Stimulated activated CD4-positive, alpha-beta T cell treated with anti-CD3 and anti-CD28 coated beads, Interleukin-4, amount 100 ng/mL, for 4 hours (primary cell): ENCODE measurements around the gene CDRT4.

Experiments
- DNase-seq, 2 experiments: peaks; one replicate each; pipeline ENCODE4 v3.0.0-alpha.2; 2020

CDRT4 gene

DNA sequence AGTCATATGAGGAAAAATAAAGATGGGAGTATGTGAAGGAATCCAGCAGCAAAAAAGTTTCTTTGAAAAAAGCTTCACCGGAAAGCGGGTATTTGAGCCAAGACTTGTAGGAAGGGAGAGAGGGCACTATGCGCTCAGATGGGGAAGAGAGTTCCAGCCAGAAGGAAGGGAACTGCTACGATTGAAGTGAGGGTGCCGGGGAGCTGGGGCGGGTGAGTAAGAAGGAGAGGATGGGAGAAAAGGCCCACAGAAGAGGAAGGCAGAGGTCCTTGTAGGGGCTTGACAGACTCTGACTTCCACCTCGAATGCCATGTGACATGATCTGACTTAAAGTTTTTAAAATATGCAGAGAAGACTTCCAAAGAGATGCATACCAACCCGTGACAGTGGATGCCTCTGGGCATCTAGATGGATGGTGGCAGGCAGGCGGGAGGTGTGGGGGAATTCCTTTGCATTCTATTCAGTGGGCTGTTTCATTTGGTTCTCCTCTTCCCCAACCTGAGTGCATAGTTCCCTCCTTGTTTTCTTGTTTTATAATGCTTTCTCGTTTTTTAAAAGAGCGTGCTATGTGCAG, 44.9 kb downstream of the CDRT4 start:
- no peak for DNase-seq

DNA sequence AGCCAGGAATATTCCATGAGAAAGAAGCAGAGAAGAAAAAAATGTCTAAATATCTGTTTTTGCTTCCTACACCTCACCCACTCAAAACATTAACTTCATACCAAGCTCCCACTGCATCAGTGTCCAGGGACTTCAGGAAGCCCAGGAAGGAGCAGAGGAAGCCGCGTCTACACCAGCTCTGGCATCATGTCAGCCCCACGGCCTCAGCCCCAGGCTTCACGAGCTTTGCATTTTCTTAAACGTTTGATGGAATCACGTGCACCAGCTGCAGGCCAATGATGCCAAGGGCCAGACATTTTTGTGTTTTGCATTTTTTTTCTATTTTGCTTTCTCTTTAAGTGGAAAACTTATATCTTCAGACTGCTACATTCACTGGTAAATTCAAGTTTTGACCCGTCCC, 48.6 kb downstream of the CDRT4 start:
- no peak for DNase-seq

DNA sequence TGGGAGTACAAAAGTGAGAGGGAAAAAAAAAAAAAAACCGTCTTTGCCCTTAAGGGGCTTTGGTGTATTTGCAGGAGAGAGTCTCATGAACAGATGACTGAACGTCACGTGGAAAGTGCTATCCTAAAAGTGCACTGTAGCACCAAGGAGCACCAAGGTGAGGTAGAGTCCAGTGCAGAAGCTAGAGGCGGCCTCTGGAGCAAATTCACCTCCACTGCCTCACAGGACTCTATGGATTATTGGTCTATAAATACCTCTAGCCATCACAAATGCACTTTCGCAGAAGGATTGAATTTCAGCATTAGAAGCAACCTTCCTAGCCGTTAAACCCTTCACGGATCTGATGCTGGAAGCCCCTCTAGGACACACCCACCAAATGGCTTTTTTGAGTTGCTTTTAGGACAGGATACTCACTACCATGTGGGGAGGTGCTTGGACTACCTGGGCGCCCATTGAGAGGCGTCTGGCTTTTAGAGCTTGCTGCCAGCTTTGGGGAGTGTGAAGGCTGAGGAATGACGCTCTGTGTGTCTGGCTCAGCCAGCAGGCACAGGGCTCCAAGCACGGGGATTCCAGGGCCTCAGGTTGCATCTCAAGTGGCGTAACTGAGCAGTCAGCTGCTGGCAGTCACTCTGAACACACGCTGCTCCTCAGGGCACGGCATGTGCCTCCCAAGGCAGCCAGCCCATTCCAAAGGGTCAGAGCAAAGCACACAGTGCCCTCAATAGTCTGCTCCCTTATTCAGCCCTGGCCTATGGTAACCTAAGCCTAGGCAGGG, 52.7 kb downstream of the CDRT4 start:
- no peak for DNase-seq

DNA sequence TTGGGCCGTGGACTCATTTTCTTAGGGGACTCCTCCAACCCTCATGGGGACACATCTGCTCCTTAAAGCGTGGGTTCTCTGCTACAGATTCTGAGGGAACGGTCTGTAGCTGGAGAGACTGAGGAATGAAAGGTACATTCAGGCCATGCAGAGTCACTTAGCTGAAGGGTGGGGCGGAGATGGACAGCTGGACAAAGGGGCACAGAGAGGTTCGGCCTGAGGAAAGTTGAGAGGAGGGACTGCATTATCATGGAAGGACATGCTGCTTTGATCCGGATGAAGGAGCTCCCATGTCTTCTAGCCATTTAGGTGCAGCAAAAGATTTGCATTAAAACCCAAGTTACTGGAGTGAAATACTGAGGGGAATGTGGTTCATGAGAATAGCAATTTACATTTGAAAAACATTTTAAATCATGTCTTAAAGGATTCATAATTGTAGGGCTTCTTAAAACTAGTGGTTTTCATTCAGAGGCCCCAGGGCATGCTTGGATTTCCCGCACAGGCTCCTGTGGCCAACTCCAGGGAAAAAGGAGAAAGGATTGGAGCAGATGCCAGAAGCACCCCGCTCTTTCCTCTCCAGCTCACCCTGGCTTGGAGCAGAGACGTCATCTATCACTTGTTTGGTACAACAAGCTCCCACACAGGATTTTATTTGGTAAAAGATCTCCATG, 54.2 kb downstream of the CDRT4 start:
- no peak for DNase-seq

DNA sequence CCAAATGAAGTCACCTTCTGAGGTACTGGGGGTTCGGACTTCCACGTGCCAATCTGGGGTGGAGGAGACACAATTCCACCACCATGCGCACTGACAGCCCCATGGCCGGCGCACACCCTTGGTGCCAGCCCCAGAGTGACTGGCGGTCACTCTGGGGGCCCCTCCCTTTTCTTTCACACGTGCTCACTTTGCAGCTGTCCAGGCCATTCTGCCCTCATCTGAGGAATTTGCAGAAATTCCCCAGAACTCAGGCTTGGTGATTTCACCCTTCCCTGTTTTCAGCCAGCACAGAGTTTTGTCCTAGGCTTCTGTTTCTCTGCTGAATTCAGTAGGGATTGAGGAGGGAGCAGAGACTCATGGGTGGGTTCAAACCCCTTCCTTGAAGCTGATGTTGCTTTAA, 54.8 kb downstream of the CDRT4 start:
- DNase-seq: no peak

DNA sequence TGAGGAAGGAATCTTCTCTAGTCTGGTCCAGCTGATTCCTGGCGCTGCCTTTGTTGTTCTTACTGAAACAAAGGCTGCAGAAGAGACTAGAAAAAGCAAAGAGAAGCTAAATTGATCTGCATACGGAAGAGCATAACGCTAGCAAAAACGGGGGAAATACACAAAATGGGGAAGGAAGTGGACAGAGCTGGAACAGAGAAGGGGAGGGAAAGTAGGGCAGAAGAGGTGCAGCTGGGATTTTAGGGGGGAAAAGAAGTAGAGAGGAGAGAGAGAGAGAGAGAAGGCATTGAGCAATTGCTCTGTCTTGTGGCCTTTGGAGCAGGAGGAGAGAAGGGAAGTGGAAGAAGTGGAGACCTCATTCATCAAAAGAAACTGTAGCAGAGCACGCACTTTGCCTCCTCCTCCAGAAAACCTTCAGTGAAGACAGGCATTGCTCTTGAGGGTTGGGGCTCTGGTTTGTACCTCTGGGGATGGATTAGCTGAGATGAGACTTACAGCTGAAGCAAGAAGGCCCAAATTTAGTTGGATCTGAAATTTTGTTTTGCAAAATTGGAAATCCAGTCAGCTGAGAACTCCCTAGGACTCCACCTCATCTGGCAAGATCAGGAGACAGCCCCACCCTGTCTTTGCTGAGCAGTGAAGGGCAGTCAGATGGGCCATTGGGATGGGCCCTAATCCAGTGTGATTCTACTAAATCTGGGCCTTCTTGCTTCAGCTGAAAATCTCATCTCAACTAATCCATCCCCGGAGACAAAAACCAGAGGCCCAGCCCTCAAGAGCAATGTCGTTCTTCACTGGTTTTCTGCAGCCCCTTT, 55.8 kb downstream of the CDRT4 start:
- no peak for DNase-seq

DNA sequence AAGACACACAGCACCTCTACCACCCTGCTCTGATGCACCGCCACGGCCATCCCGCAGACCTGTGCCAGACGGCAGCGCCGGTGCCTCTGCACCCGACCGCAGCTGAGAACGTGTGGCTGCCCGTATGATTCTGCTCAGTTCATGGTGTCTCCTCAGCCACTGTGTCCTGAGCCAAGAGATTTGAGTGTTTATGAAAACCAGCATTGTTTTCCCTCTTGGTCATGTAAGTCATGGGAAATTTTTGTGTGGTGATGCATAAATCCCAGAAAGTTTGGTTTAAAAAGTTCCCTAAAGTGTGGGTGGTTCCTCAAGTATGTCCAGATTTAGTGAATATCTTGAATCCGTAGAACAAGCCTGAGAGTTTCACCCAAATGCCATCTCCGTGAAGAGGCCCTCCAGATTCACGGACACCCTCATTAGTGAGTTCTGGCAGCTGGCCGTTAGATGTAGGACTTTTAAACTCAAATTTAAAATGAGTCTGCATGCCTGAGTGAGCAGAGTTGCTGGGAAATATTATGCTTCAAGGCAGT, 57.6 kb downstream of the CDRT4 start:
- DNase-seq: no peak

DNA sequence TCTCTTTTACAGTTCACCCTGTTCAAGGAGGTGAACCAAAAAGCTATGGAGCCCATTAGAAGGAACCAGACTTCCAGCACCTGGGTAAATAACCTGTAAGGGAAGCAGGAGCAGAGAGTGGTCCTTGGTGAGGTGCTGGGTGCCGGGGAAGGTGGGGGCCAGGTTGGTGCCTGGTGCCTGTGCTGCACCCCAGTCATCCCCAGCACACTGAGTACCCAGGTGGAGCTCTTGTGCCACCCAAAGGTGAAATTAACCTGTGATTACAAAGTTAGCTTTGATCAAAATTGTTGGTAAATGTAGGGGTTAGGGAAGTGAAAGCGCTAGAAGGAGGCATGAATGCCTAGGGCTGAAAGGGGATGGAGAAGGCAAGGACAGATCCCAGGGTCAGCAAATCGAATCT, 58.6 kb downstream of the CDRT4 start:
- DNase-seq: no peak

DNA sequence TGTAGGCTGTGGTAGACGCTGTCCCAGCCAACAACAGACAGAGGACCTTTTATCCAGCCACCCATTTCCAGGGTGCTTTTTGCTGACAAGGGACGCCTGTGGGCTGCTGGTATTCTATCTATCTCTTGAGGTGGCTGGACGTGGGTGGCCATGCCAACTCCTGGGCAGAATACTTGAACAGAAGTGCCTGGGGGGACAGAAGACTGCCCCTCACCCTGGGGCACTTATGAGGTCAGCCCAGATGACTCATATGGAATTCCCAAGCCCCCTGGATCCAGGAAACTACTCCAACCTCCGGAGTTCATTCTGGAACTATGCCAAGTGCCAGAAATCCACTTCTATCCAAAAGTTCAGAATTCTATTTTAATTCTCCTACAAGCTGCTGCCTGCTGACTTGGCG, 61.3 kb downstream of the CDRT4 start:
- no peak for DNase-seq

DNA sequence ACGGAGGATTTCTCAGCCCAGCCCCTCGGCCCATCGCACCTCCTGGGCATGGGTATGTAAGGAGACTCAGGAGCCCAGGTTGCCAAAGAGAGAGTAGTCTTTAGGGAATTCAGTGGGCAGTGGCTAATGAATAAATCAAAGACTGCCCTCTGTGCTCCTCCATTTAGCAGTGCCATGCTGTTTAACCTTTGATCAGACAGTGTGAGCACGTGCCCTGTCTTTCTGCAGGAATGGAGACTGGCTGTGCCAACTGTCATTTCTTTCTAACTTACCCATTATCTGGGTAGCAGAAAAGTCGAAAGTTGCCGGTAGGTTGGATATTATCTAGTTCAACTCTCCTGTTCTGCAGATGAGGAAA, 62.4 kb downstream of the CDRT4 start:
- no peak for DNase-seq

DNA sequence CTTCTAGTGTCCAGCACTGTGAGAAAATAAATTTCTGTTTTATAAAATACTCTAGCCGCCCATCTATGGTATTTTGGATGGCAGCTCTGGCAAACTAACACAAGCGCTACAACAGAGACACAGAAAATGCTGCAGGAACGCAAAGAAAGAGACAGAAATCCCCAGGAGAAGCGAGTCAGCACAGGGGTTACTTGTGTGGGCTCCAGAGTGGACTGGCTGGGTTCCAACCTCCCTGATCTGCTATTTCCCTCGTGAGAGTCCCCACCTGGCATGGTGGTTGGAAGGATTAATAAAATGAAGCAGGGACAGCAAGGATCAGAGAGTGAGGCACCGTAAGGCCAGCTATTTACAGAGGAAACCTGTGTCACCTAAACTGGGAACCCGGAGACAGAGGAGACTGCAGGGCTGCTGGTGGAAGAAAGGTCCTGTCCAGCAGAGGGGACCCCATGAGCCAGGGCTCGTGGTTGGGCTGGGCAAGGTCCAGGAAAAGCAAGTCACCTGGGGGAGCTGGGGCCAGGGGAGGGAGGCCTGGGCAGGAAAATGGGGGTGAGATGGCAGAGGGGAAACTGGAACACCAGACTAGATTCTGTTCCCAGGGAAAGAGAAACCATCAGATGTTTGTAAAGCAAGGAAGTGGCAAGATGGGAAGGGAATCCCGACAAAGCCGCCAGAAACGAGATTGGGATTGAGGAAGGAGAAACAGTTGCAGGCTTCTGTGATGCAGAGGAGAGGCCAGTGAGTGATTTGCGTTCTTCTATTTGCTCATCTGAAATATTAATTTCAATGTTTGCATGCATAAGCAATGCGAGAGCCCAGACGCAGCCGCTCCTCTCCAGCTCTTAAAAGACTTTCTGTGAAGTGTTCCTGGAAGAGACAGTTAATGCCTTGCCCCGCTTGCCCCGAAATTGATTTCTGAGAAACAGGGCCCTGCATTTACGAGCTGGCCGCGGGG, 63.0 kb downstream of the CDRT4 start:
- DNase-seq: no peak

DNA sequence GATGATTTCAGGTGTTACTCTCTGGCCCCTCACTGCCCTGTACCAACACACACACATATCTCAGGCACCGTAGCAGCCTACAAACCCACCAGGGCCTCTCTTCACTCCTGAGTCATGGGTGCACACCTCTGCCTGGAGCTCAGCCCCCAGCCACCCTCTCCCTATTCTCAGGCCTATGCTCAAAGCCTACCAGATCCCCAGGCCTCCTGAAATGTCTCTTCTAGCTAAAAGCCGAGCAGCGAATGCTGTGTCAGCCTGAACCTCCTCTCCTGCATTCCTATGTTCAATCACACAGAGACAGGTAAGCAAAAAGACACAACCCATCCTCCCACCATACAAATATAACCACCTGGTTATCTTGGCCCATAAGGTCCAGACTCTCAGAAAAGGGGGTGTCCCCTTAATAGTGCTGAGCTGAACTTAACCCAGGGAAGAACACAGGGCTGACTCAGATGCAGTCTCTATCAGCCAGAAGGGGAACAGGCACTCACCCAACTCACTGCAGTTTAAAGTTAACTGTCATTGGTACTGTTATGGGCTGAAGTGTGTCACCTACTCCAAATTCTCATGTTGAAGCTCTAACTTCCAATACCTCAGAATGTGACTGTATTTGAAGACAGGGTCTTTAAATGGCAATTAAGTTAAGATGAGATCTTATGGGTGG, 64.0 kb downstream of the CDRT4 start:
- no peak for DNase-seq

DNA sequence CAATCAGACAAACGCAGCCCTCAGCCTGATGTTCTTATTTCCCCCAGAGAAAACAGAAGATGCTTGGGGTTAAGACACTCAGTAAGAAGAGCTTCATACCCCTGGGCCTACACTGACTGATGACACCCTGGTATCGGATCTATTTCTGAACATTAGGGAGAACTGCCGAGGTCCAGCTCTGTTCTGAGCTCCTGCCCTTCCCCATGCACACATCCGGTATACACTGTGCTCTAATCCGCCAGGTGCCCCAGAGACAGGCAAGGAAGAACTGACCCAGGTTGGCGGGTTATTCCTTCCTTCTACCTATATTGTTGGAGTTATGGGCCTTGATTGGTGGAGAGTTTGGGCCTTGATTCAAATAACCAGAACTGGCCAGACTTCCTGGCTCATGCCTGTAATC, 68.0 kb downstream of the CDRT4 start:
- DNase-seq: no peak

DNA sequence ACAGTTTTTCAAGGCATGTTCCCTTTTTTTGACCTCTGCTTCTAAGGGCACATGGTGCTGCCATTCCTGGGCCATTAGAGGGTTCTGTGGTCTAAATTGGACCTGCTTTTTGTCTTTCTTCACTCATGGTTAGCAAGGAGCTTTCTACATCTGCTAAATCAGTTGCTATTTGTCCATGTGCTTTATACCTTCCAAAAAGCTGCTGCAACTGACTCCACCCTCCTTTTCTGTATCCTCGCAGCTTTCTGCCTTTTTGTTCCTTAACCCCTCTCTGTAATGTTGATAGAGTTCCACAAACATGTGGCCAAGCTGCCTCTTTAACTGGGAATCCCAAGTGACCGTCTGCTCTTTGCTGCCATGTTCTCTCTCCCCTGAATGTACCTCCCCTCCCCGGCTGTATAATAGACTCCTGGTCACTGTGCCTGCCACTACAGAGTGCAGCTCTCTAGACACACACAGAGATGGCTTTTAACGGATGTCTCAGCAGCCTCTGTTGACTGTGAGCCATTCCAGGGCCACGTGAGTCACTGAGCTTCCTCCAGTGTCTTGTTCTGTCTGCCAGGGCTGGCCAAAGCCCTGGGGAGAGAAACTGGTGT, 68.6 kb downstream of the CDRT4 start:
- DNase-seq: no peak

DNA sequence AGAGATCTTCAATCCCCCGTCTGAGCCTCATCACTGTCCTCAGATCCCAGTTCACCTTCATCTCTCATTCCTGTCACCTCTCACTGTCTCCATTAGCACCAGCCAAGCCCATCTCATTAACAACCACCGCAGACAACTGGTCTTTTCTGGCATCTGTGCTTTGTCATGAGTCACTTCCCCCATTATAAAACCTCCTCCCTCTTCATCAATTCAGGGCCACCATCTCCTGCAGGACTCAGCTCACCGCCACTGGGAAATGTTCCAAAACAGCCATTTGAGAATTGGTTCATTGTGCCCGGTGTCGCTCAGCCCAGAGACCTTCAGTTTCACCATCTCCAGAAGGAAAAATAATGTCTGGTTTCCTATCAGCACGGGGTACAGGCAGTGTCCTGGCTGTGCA, 69.1 kb downstream of the CDRT4 start:
- DNase-seq: no peak

DNA sequence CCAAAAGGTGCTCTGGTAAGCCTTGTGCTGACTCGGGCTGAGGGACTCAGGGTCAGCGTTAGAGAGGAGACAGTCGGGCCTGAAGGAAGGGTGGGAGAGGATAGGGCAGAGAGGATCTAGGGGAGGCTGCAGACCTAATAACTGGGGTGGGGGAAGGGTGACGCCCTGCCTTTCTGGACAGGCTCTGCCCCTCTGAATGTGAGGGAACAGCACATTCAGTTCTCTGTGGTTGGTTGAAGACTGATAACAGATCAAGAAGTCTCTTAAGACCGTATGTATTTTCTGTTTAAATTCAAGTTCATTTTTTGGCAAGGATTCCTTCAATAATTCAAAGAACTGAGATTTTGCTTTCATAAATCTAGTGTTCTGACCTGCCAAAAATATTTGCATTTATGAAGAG, 69.8 kb downstream of the CDRT4 start:
- no peak for DNase-seq

DNA sequence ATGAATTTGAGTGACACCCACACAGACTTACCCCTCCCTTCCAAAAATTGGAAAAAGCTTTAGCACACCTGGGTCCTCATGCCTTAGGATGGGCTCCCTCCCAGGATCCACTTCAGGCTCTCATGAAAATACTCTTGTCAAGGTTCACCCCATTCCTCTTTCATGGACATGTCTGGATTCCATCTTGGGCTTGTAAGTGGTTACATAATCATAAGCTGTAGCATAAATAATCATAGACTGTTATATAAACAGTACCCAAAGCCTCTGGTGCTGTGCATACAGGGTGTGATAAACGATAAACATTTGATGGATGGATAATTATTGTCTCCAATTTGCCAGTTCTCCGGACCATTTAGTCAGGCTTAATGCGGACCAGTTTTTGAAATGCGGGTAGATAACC, 72.3 kb downstream of the CDRT4 start:
- DNase-seq: no peak

DNA sequence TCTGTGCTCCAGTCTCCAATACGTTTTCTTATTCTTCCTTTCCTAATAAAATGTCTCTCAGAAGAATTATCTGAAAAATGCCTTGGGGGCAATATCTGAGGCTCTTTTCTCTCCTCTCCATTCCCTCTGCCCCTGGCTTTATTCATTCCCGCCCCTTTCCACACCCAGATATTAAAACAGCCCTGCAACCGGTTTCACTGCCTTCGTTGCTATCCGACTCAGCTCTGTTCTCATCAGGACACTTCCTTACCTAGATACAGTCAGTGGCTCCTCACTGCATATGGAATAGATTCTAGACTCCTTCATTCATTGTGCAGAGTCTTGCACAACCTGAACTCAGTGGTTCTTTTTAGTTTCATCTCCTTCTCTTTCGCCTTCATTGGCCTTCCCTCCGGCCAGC, 74.0 kb downstream of the CDRT4 start:
- DNase-seq: no peak

DNA sequence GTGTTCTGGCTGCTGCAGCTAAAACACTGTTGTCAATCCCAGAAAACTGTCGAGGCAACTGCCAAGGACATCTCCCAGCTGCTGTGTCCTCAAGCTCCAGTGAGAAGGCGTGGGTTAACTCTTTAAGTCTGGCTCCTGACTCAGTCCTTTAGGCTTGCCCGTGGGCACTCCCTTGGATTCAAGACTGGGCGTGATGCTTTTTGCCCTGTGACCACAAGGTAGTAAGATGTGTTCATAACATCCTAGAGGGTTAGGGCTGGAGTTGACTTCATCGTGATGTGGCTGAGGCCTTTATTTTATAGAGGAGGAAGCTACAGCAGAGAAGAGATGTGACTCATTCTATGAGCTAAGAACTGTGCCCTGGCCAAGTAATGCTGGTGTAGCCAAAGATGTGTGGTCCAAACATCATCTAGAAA, 75.1 kb downstream of the CDRT4 start:
- no peak for DNase-seq

DNA sequence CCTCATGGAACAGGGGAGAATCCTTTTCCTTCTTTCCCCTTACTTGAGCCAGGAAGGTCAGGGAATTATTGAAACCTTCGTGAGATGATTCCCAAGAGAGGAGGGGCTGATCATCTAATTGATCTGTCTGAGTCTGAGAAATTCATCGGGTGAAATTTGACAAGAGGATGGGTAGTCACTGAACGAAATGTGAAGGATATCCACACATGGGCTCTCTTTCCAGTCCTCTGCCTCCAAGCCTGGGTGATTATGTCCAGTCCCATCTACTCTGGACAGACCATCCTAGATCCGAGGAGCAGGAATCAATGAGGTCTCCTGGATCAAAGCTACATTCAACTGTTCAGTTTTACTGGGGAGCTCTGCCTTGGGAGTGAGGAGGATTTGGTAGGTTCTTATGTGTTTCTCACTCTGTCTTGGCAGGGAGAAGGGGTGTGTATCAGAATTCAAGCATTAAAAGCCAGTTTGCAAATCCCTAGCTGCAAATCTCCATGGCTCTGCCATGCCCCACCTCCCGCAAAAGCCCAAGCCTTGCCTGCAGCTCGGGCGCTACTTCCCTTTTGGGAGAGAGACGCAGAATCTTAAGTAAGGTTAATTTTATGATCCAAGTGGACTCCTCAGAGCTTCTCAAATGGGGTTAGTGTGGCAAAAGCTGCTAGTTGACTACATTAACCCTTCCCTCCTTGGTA, 78.9 kb downstream of the CDRT4 start:
- no peak for DNase-seq

DNA sequence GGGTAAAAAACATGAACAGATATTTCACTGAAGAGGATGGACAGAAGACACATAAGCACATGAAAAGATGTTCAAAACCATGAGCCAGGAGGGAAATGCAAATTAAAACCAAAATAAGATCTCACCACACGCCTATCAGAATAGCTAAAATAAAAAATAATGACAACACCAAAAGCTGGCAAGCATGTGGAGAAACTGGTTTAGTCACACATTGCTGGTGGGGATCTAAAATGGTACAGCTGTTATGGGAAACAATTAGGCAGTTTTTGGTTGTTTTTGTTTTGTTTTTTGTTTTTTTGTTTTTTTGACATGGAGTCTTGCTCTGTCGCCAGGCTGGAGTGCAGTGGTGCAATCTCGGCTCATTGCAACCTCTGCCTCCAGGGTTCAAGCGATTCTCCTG, 81.3 kb downstream of the CDRT4 start:
- no peak for DNase-seq
